Ectodermal cell (in vitro differentiated cells): Measurements from ENCODE around the gene TBC1D21.

Source experiments
- H3K27ac ChIP-seq: 2 replicates; pipeline ENCODE4 v1.7.0; 2013; ENCODE audit warnings: mild to moderate bottlenecking, low read depth, low read length; ENCODE audit not compliant: insufficient read depth, poor library complexity, severe bottlenecking
- H3K27me3 ChIP-seq: 2 replicates; pipeline ENCODE4 v1.7.0; 2013; ENCODE audit warnings: mild to moderate bottlenecking, low read length; ENCODE audit not compliant: insufficient read depth, control insufficient read depth, poor library complexity, severe bottlenecking
- H3K36me3 ChIP-seq: one replicate; pipeline ENCODE4 v1.7.0; 2013; ENCODE audit warnings: low read length; ENCODE audit not compliant: control insufficient read depth, insufficient read depth
- H3K4me1 ChIP-seq: one replicate; pipeline ENCODE4 v1.7.0; 2013; ENCODE audit warnings: low read length; ENCODE audit not compliant: control insufficient read depth, insufficient read depth
- H3K4me3 ChIP-seq: 2 replicates; pipeline ENCODE4 v1.7.0; 2013; ENCODE audit warnings: low read depth, low read length, control low read depth; ENCODE audit not compliant: insufficient read depth
- H3K9me3 ChIP-seq: 2 replicates; pipeline ENCODE4 v1.7.0; 2013; ENCODE audit warnings: mild to moderate bottlenecking, low read length, moderate library complexity; ENCODE audit not compliant: control insufficient read depth
- WGBS, 2 experiments: methylation state at CpG; one replicate each; pipeline ENCODE4 v1.1.7; 2013; ENCODE audit warnings: missing lambda C conversion rate in 2 of 2; 5-methylcytosine and 5-hydroxymethylcytosine counted together

Gene TBC1D21

DNA sequence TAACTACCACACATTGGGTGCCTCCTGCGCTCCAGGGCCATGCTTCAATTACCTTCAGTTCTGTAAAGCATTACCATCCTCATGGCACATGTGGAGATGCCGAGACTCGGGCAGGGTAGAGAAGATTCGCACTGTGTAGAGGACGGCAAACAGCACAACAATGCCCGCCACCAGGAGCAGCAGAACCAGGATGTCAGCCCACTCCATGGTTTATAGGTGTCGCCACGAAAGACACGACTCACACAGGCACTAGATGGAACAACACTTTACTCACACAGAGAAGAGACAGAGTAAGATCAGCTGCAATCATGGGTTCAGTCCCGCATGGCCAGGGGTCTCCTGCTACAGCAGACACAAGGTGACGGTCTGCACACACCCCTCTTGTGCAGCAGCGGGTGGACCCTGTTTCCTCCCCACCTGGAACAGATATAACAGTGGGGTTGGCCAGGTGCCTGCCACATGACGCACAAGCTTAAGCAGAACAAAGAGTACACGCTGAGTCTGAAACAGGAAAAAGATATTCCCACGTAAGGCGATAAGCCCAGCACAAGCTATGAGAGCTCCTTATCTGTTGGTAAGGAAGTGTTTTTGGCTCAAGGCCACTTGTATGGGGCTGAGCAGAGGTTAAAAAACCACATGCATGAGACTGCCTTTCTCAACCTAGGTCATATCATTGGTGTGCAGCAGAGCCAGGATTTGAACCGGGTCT, 2.5 kb upstream of the TBC1D21 start:
- Histone ChIP-seq H3K9me3 (no peaks in the 10 kb centered on the region), H3K27me3 (no peaks in the 10 kb centered on the region), H3K27ac (no peak overlapping the region), H3K36me3 (no peaks in the 10 kb centered on the region), H3K4me1 (peaks cover 3% of the 10 kb centered on the region), H3K4me3 (no peak overlapping the region)
- 92 to 93% methylated on average over 17 of the region's 17 CpGs for WGBS, 2 experiments

DNA sequence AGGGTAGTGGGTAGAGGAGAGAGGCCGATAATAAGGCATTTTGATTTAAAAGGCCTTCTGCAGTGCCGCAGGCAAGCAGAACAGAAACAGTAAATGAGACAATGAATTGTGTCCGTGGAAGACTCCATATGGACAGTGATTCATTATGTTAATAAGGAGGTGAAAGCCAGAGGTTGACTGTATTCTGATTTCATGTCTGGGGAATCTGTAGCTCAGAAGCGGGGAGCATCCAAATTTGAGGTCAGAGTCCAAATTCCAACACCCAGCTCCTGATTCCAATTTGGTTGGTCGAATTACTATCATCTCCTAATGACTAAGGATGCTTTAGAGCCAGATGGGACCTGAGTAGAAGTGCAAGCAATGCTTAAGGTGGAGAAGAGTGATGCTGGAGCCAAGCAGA, 1.0 kb upstream of the TBC1D21 start:
- Histone ChIP-seq H3K27me3 (no peaks in the 10 kb centered on the region), H3K9me3 (no peaks in the 10 kb centered on the region), H3K4me1 (no peaks in the 10 kb centered on the region), H3K4me3 (no peak overlapping the region), H3K36me3 (no peaks in the 10 kb centered on the region), H3K27ac (no peak overlapping the region)
- 91 to 93% methylated on average over 5 of the region's 5 CpGs for WGBS, 2 experiments

DNA sequence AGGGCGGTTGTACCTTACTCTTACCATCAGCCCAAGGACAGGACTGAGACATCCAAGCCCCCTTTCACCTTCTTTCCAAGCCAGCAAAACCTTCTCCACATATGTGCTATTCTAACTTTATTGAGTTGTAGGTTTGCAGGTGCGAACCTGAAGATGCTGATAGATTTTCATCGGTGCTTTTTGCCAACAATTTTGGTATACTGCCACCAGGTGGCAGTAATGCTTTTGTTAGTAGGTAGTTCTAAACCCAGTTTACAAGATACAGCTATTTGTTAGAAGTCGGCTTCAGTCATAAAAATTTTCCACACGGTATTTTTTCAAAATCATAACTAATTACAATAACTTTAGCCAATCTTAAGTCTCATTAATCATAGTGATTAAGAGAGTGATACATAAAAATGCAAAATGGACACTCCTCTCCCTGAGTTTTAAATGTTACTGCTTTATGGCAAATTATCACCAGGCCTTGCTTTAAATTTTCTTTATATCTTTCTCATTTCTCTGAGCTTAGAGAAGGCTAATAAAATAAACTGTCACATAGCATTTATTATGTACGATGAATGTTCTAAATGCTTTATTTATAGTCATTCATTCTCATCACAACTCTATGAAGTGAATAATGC, 636 bp downstream of the TBC1D21 start:
- H3K4me1 ChIP-seq: no peaks in the 10 kb centered on the region
- WGBS, 2 experiments: 57% methylated on average over 3 to 6 of the region's 6 CpGs
- H3K36me3 ChIP-seq: no peaks in the 10 kb centered on the region
- no peaks in the 10 kb centered on the region for H3K9me3 ChIP-seq
- no peak overlapping the region for H3K4me3 ChIP-seq
- H3K27ac ChIP-seq: no peak overlapping the region
- no peaks in the 10 kb centered on the region for H3K27me3 ChIP-seq

- H3K9me3 ChIP-seq: no peaks in the 10 kb centered on the region
- WGBS, 2 experiments: 60 to 63% methylated on average over 3 of the region's 3 CpGs
- no peak overlapping the region for H3K4me3 ChIP-seq
- H3K27ac ChIP-seq: no peak overlapping the region
- H3K4me1 ChIP-seq: no peaks in the 10 kb centered on the region
- H3K36me3 ChIP-seq: no peaks in the 10 kb centered on the region
- no peaks in the 10 kb centered on the region for H3K27me3 ChIP-seq
These were observed 6.1 kb downstream of the TBC1D21 start for GRCh38 chr15:73879426-73879825.

DNA sequence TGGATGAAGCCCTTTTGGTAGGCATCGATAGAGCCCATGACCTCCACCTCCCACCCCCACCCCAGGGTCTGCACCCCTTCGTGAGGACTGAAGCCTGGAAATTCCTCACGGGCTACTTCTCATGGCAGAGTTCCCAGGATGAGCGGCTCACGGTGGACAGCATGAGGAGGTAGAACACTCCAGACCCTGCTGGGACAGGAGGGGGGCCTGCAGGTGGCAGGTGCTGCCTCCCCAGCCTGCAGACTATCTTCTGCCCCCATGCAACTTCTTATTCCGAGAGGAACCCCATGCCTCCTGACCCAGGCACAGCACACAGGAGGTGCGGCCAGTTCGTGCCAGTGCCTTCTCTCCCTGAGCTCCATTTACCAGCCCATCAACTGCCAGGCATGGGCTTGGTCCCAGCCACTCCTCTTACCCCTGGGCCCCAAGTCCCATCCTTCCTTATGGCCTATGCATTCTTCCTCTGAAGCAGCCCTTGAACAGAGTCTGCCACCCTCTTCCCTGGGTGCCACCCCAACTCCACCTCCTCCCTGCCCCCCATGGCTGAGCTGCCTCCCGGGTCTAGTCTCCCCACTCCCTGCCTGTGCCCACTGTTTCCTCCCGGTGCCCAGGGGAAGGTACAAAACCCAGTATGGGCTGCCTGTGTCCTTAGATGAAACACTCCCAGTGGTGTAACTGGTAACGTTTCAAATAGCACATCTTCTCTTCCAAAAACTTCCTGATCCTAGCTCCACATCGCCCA, 8.4 kb downstream of the TBC1D21 start:
- WGBS, 2 experiments: 91% methylated on average over 12 of the region's 12 CpGs
- Histone ChIP-seq H3K36me3 (no peaks in the 10 kb centered on the region), H3K27ac (no peak overlapping the region), H3K27me3 (no peaks in the 10 kb centered on the region), H3K4me1 (no peaks in the 10 kb centered on the region), H3K4me3 (no peak overlapping the region), H3K9me3 (no peaks in the 10 kb centered on the region)

- 81 to 86% methylated on average over 10 of the region's 10 CpGs for WGBS, 2 experiments
- Histone ChIP-seq H3K27ac (no peak overlapping the region), H3K36me3 (no peaks in the 10 kb centered on the region), H3K4me1 (no peaks in the 10 kb centered on the region), H3K4me3 (no peak overlapping the region), H3K9me3 (no peaks in the 10 kb centered on the region), H3K27me3 (no peaks in the 10 kb centered on the region)
These were observed 9.5 kb downstream of the TBC1D21 start for GRCh38 chr15:73882761-73883419.

DNA sequence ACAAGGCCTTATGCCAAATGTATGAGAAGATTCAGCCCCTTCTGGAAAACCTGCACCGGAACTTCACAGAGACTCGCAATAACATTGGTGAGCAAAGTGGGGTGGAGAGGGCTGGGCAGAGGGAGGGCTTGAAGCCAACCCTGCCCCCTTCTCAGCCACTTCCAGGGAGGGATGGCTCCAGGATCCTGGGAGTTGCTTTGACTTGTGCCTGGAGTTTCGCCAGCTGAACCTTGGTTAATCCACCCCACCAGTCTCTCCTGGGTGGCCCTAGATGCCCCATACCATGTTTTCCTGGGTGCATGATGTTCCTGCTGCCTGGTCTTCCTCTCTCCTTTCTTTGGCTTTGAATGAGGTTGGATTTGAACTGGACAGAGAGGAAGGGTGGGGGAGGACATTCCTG, 10.8 kb downstream of the TBC1D21 start:
- no peak overlapping the region for H3K27ac ChIP-seq
- 93 to 94% methylated on average over 3 of the region's 3 CpGs for WGBS, 2 experiments

DNA sequence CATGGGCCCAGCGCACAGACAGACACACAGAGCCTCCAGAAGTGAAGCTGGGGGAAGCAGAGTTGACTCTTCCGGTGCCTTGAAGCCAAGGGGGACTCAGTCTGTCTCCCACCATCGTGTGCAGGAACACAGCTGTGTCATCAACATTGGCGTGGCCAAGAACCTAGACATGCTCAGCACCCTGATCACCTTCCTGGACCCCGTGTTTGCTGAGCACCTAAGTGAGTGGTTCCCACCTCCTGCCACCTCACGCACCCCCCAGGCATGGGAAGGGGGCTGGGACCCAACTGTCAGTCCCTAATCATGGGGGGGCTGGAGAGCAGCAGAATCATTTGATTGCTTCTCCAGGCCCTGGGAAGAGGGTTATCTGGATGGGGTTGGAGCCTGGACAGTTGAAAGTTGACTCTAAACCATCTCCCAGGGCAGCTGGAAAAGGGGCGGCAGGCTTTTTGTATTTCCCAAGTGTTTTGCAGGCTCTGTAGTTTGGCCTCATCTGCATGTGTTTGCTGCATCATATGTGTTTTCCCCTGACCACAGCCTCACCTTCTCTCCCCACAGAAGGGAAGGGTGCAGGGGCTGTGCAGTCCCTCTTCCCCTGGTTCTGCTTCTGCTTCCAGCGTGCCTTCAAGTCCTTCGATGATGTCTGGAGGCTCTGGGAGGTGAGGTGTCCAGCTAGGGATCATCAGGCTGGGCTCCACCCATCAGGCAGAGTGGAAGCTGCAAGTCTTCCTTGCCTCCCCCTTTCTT, 12.8 kb downstream of the TBC1D21 start:
- no peaks in the 10 kb centered on the region for H3K36me3 ChIP-seq
- H3K27ac ChIP-seq: no peak overlapping the region
- H3K27me3 ChIP-seq: no peaks in the 10 kb centered on the region
- WGBS, 2 experiments: 89 to 90% methylated on average over 9 of the region's 9 CpGs
- no peaks in the 10 kb centered on the region for H3K4me1 ChIP-seq
- no peak overlapping the region for H3K4me3 ChIP-seq
- no peaks in the 10 kb centered on the region for H3K9me3 ChIP-seq

More for the DNA sequence above, 10.8 kb downstream of the TBC1D21 start:
- H3K4me1 ChIP-seq: no peaks in the 10 kb centered on the region
- no peaks in the 10 kb centered on the region for H3K36me3 ChIP-seq
- no peaks in the 10 kb centered on the region for H3K27me3 ChIP-seq
- no peaks in the 10 kb centered on the region for H3K9me3 ChIP-seq
- no peak overlapping the region for H3K4me3 ChIP-seq

GRCh38 chr15:73886717-73887345, 13.5 kb downstream of the TBC1D21 start:
- no peak overlapping the region for H3K4me3 ChIP-seq
- WGBS, 2 experiments: 95 to 96% methylated on average over 5 of the region's 5 CpGs
- no peaks in the 10 kb centered on the region for H3K4me1 ChIP-seq
- H3K27me3 ChIP-seq: no peaks in the 10 kb centered on the region
- no peaks in the 10 kb centered on the region for H3K36me3 ChIP-seq
- no peak overlapping the region for H3K27ac ChIP-seq
- H3K9me3 ChIP-seq: no peaks in the 10 kb centered on the region
